HG02678 (cell line): Measurements from ENCODE around the gene FJX1.
"Not testable (repeated sequence)": the region's sequence is repeated elsewhere in the genome, so short reads cannot be mapped to it uniquely, and the experiment has no call there.

Experiments used
- ATAC-seq: cut with Tn5 transposase; IDR thresholded peaks from one replicate; pipeline ENCODE4 v1.9.1; 2021; ENCODE audit warnings: mild to moderate bottlenecking, moderate library complexity; ENCODE audit not compliant: unreplicated experiment

FJX1 gene

GRCh38 chr11:35629914-35630313 is 11.7 kb downstream of the FJX1 start:
- ATAC-seq, result no peak

GRCh38 chr11:35631891-35632290 is 13.6 kb downstream of the FJX1 start:
- ATAC-seq, result no peak

GRCh38 chr11:35632301-35632700 is 14.0 kb downstream of the FJX1 start:
- ATAC-seq, result no peak

GRCh38 chr11:35633827-35634423 is 15.7 kb downstream of the FJX1 start:
- no peak for ATAC-seq

GRCh38 chr11:35635933-35636332 is 17.7 kb downstream of the FJX1 start:
- ATAC-seq, result no peak

- ATAC-seq, result no peak
These were observed 21.4 kb downstream of the FJX1 start for GRCh38 chr11:35639591-35640179.

- no peak for ATAC-seq
These were observed 23.1 kb downstream of the FJX1 start for GRCh38 chr11:35641171-35641897.

GRCh38 chr11:35641964-35642363 is 23.7 kb downstream of the FJX1 start:
- no peak for ATAC-seq

GRCh38 chr11:35647421-35648093 is 29.3 kb downstream of the FJX1 start:
- ATAC-seq, result no peak

- ATAC-seq, result no peak
These were observed 31.7 kb downstream of the FJX1 start for GRCh38 chr11:35650006-35650405.

GRCh38 chr11:35650467-35650866 is 32.2 kb downstream of the FJX1 start:
- ATAC-seq, result no peak

GRCh38 chr11:35651263-35651662 is 33.0 kb downstream of the FJX1 start:
- no peak for ATAC-seq

- not testable (repeated sequence) for ATAC-seq
These were observed 34.5 kb downstream of the FJX1 start for GRCh38 chr11:35652786-35653185.

GRCh38 chr11:35654711-35655110 is 36.5 kb downstream of the FJX1 start:
- no peak for ATAC-seq

GRCh38 chr11:35655254-35655653 is 37.0 kb downstream of the FJX1 start:
- no peak for ATAC-seq

GRCh38 chr11:35655856-35656255 is 37.6 kb downstream of the FJX1 start:
- ATAC-seq, result no peak

- ATAC-seq, result no peak
These were observed 40.0 kb downstream of the FJX1 start for GRCh38 chr11:35658020-35658948.

- ATAC-seq, result no peak
These were observed 43.3 kb downstream of the FJX1 start for GRCh38 chr11:35661534-35661933.

- ATAC-seq, result peak; percentile 37
These were observed 43.9 kb downstream of the FJX1 start for GRCh38 chr11:35662061-35662648.

GRCh38 chr11:35662649-35663407 is 44.6 kb downstream of the FJX1 start, which contains the start of gene TRIM44:
Gene TRIM44, plus strand, starts transcription at chr11:35662775. Its CDS starts 337 bp downstream, at chr11:35663112.
- peak; percentile 92 for ATAC-seq
